Activated effector memory CD4-positive, alpha-beta T cell treated with anti-CD3 and anti-CD28 coated beads, Interleukin-2, amount 50 U/mL, for 16 hours (primary cell): ENCODE data around the gene OCRL.
A peak's percentile ranks its signal among the peaks of the same experiment; 100 is the strongest.

Experiments used
- DNase-seq: peaks from one replicate; pipeline ENCODE4 v3.0.0-alpha.2; 2020

The OCRL gene

DNA sequence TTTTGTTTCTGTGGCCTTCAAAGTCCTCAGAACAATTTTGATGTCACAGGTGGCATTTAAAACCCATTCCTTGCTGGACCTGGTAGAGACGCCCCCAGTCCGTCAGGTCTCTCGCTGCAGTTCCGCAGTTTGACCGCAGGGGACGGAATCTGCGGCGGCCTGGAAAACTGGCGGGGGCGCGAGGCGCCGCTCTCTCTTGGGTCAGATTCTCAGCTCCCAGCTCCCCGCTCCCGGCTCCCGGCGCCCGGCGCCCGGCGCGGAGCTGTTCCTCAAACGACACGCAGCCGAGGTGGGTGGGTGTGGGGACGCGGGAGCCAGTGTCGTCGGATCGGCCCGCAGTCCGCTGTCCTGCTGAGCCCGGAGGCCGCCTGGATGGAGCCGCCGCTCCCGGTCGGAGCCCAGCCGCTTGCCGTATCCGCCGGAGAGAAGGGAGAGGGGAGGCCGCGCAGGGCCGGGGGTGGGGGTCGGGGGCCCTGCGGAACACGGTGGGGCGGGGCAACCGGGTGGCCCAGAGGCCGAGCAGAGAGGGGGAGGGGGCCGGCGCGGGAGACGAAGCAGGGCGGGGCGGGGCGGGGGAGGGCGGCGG is at the start of gene OCRL:
TSS of gene OCRL (plus strand) at position 192 of the 586 bp plus-strand sequence. CDS start at position 373, 181 bp downstream.
- DNase-seq: peak; percentile 78

DNA sequence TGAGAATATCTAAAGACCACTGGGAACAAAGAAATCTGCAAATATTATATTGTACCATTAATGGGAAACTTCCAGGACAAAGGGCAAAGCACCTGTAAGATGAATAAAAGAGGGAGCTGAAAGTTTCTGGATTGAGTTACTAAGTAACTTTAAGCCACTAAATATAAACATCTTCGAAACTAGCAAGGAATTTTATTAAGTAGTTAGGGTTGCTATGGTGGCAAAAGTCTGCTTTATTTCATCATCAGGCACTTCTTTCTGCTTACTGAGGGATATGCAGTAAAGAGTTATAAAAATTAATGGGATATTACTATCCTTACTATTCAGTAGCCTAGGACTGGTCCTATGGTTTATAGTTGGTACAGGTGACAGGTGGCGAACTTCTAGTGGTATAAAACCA is 49.7 kb upstream of the OCRL start:
- no peak for DNase-seq

GRCh38 chrX:129493643-129494042 is 46.4 kb upstream of the OCRL start:
- DNase-seq: no peak

GRCh38 chrX:129494887-129495286 is 45.2 kb upstream of the OCRL start:
- DNase-seq: no peak

- DNase-seq: no peak
Measured at GRCh38 chrX:129495900-129496299, 44.2 kb upstream of the OCRL start.

DNA sequence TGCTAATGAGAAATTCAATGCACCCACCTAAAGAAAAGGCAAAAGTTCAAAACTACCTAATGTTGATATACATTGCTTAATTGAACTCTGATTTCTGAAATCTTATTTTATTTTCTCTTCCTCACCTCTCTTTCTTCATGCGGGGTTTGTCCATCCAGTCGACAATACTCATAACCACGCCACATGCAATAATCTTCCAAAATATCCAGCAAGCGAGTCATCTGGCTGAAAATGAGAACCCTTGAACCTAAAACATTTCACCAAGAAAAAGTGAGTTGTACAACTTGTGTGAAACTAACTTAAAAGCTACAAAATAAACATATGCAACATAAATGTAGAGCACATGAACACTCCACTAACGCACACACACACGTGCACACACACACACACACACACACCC is 43.4 kb upstream of the OCRL start:
- no peak for DNase-seq

DNA sequence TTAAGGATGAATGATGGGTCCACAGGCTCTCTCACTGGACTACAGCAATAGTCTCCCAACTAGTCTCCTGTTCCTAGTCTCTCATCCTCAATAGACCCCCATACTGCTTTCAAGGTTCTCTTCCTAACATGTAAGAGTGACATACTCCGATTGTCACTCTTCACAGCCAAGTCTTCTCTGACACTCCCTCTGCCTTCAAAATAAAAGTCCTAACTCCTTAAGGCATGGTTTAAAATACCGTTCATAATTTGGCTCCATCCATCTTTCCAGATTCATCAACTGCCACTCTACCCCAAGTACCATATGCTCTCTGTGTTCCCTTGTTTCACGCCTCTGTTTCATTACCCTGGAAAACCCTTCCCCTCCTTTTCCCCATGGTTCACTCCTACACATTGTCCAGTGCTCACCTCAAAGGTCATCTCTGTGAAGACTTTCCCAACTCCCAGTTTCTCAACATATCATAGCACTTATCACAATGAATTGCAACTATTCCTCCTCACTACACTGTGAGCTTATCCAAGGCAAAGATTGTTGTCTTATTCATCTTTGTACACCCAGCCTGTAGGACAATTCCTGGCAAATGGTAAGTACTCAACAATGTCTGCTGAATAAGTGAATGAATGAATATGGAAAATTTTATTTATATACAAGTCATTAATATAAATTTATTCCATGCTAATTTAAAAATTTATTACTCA is 42.8 kb upstream of the OCRL start:
- DNase-seq: no peak

DNA sequence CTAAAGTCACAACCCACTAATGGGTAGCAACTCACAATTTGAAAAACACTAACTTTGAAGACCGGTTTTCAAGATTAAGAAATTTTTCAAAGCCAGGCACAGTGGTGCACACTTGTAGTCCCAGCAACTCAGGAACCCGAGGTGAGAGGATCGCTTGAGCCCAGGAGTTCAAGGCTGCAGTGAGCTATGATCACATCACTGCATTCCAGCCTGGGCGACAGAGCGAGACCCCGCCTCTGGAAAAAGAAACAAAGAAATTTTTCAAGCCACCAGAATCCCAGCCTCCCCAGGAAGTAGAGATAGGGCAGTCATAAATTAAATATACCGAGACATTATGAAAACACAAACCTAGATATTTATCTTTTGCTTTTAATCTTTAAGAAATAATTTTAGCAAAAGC is 29.7 kb upstream of the OCRL start:
- DNase-seq: no peak

GRCh38 chrX:129511689-129512088 is 28.4 kb upstream of the OCRL start:
- DNase-seq: no peak

GRCh38 chrX:129512409-129512808 is 27.6 kb upstream of the OCRL start:
- no peak for DNase-seq

GRCh38 chrX:129516402-129516801 is 23.7 kb upstream of the OCRL start:
- no peak for DNase-seq

DNA sequence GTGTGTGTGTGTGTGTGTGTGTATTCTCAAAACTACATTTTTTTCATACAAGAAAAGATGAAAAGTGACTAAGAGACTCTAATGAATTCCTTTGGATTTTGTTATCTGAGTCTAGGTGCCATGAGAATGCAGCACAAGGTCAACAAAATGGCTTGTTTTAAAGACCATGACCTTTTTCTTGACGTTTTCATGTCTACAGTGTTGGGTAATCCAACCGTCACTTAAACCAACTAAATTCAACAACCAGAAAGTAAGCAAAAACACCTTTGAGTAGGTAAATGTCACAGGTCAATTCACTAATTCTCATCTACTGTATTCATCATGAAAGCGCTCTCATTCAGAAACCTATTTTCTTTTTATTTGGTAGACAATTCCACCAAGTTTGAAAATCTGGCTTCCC is 19.9 kb upstream of the OCRL start:
- no peak for DNase-seq

DNA sequence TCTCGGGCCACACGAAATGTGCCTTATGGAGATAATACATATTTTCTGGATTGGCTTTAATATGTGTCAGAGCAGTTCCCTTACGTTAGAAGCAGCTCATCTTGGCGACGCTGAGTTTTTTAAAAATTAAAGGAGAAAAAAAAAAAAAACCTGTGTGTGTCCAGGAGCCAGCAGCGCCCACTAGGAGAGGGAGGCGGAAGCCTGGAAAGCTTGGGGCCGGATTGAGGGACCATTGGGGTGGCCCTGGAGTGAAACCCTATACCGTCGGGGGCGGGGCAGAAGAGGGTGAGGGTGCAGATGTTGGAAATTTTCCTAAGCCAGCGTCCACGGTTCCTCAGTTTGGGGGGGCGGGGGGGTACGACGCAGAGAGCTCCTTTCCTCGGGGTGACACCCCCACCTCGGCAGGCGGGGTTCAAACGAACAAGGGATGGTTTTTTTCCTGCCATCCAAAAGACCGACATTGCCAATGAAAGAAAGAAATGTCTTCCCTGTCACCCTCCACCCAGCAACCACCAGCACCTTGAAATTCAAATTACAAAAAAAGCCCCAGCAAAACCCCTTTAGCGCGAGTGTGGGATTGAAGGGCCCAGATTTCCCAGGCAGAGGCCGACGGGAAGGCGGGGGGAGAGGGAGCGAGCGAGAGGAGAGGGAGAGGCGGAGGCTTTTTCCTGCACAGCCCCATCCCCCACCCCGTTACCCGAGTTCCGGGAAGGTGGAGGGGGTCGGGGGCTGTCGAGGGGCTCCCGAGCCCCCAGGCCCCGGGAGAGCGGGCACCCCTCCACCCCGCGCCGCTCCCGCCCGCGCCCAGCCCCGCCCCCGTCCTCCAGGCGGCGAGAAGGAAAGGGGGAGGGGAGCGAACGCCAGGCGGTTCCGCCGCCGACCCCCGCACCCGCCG is 17.6 kb upstream of the OCRL start:
- DNase-seq: peak; percentile 59

- DNase-seq: no peak
Measured at GRCh38 chrX:129523079-129523911, 16.8 kb upstream of the OCRL start, which contains the start of gene SMARCA1. Gene SMARCA1 (minus strand): TSS chrX:129523490. CDS start chrX:129523370, 120 bp downstream.

DNA sequence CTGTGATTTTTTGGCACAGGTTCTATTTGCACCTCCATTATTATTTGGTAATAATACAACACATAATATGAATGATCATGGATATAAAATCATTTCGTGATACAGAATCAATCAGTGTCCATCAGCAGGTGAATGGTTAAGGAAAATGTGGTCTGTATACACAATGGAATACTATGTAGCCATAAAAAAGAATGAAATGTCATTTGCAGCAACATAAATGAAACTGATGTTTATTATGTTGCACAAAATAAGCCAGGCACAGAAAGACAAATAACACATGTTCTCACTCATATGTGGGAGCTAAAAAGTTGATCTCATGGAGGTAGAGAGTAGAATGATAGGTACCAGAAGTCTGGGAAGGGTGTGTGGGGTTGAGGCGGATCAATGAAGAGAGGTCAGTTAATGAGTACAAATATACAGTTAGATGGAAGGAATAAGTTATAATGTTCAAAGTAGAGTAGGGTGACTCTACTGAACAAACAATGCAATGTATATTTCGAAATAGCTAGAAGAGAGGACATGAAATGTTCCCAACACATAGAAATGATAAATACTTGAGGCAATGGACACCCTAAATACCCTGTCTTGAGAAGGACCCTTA is 15.7 kb upstream of the OCRL start:
- DNase-seq: no peak

DNA sequence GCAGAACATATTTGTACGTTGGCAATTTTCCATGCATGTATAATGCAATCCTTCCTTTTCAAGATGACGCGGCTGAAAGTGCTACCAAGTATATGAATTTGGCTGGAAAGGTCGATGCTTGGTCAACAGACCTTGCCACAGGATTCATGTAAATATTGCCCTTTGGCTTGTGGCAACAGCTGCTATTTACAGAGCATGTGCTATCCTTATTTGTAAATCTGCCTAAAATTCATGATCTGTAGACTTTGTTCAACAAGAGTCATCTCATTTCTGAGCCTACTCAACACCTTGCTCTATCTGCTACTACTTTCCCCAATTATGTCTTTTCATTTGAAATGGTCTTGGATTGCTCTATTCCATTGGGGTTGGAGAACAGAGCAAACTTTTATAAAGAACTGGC is 14.9 kb upstream of the OCRL start:
- DNase-seq: no peak

GRCh38 chrX:129525896-129526295 is 14.2 kb upstream of the OCRL start:
- DNase-seq: no peak

- DNase-seq: no peak
Measured at GRCh38 chrX:129529685-129530281, 10.3 kb upstream of the OCRL start.

DNA sequence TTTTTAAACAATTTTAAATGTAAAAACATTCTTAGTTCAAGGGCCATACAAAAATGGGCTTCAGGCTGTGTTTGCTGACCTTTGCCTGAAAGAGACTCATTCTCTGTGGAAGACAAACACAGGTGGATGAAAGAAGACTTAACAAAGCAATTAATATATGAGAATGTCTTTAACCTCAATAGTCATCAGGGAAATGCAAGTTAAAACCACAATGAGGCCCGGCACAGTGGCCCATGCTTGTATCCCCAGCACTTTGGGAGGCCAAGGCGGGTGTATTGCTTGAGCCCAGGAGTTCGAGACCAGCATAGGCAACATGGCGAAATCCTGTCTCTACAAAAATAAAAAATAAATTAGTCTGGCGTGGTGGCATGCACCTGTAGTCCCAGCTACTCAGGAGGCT is 9.6 kb upstream of the OCRL start:
- no peak for DNase-seq

- no peak for DNase-seq
Measured at GRCh38 chrX:129531132-129531531, 8.9 kb upstream of the OCRL start.

DNA sequence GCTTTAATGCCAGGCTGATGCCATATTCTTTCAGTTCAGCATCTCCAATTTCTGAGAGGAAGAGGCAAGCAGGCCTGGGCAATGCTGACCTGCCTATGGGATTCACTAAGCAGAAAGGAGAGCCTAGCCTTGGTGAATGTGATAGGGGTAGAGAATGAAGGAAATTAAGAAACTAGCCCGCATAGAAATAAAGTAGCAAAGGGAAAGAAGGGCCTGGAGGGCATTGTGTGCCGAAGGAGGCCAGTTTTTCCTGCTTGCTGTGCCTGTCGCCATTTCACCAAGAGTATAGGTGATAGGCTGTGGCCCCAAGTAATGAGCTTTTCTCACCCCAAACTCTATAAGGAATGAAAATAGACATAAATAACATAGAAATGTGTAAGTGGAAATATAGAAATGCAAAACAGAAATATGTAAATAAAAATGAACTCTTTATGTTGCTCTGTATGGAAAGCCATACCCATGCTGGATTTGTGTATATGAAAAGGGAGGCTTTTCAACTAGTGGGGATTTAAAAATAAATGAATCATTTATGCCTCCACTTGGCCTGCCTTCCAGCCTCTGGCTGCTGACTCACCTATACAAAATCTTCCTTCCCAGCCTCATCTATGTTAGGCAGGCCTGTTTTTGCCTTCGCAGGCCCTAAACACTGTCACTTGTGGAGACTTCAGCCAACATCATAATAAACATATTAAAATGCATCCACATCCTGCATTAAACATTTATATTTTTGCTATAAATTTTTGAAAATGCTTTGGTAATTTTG is 5.1 kb upstream of the OCRL start:
- no peak for DNase-seq
